Measurements from ENCODE around the gene AOAH.

- TF ChIP-seq, protein P1, sequence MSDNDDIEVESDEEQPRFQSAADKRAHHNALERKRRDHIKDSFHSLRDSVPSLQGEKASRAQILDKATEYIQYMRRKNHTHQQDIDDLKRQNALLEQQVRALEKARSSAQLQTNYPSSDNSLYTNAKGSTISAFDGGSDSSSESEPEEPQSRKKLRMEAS (IDR thresholded peaks at IDR 0.05): no peak
- TF ChIP-seq YY1 (IDR thresholded peaks at IDR 0.05; ENCODE audit: low read depth) (no peak), ZBTB7A (IDR thresholded peaks at IDR 0.05; ENCODE audit: low read depth) (no peak), TAF1 (IDR thresholded peaks at IDR 0.05; ENCODE audit: low read depth) (no peak), FOXM1 (IDR thresholded peaks at IDR 0.05; ENCODE audit: borderline replicate concordance, low read depth) (no peak), REST (IDR thresholded peaks at IDR 0.05; ENCODE audit: low read depth) (no peak), CREB1 (IDR thresholded peaks at IDR 0.05; ENCODE audit: low read depth) (no peak)
Observed at GRCh38 chr7:36683695-36684357, 40.5 kb downstream of the AOAH start.

Data from Ishikawa (cell line).